SW480 (cell line): ENCODE data around the gene CACNA1I.

ENCODE experiments used
- DNase-seq: peaks from one replicate; pipeline ENCODE4 v3.0.0-alpha.2; 2016; ENCODE audit warnings: low spot score

Gene CACNA1I

GRCh38 chr22:39535831-39536449 lies 34.6 kb upstream of the CACNA1I start:
- DNase-seq: no peak

- no peak for DNase-seq
These were observed 33.8 kb upstream of the CACNA1I start for GRCh38 chr22:39536711-39537110.

DNA sequence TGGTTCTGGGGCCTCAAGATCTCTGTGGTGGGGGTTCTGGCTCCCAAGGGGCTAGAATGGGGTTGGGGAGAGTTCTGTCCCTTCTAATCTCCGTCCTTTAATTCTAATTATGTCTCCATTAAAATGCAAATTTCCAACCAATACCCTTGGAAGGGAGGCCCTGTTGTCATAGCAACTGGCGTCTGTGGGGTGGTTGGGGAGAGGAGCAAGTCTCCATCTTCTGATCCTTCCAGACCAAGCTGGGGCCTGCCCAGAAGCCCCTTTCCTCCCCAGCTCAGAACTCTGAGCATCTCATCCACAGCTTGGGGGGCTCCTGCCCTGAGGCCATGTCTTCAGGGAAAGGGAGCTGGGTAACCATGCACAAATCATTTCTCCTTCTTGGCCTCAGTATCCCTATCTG lies 32.6 kb upstream of the CACNA1I start:
- DNase-seq: no peak

GRCh38 chr22:39543095-39543494 lies 27.5 kb upstream of the CACNA1I start:
- no peak for DNase-seq

GRCh38 chr22:39545386-39546365 lies 24.9 kb upstream of the CACNA1I start:
- no peak for DNase-seq

GRCh38 chr22:39546889-39547586 lies 23.5 kb upstream of the CACNA1I start:
- no peak for DNase-seq

GRCh38 chr22:39547587-39547947 lies 23.0 kb upstream of the CACNA1I start:
- DNase-seq: no peak

- DNase-seq: no peak
These were observed 17.1 kb upstream of the CACNA1I start for GRCh38 chr22:39553429-39553828.

- no peak for DNase-seq
These were observed 16.4 kb upstream of the CACNA1I start for GRCh38 chr22:39554151-39554550.

DNA sequence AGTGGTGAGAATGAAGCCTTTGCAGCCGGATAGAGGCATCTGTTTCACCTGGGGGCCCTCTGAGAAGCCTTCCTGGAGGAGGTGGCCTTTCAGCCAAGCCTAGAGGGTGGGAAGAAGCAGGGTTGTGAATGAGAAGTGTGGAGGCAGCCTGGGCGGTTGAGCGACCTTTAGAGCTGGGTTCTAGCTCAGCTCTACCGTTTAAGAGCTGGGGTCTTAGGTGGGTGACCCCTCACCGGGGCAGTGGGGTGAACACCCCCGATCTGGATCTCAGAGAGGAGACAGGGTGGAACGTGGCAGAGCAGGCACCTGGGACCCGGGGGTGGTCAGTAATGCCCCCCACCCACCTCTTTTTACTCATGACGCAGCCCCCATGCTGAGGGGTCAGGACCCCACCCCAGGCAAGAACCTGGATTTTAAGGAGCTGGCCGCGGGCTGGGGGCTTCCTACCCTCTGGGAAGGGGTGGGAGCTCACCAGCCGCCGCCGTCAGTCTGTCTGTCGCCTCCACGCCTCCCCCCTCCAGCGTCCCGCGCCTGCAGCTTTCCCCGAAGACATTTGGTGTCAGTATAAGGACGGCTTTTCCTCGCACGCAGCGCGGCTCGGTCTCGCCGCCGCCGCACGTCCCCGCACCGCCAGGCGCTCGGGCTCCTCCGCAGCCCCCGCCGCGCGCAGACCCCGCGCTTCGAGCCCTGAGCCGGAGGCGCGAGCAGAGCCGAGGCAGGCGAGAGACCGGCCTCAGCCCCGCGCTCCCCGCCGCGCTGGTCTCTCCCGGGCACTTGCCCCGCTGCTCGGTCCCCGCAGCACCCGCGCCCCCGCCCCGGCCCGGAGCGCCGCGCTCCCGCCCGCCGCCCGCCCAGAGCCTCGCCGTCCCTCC lies 13.3 kb upstream of the CACNA1I start:
- DNase-seq: no peak

- no peak for DNase-seq
These were observed 12.3 kb upstream of the CACNA1I start for GRCh38 chr22:39558254-39558727.

- DNase-seq: no peak
These were observed 11.6 kb upstream of the CACNA1I start for GRCh38 chr22:39558950-39559349.

- no peak for DNase-seq
These were observed 11.0 kb upstream of the CACNA1I start for GRCh38 chr22:39559456-39560105.

DNA sequence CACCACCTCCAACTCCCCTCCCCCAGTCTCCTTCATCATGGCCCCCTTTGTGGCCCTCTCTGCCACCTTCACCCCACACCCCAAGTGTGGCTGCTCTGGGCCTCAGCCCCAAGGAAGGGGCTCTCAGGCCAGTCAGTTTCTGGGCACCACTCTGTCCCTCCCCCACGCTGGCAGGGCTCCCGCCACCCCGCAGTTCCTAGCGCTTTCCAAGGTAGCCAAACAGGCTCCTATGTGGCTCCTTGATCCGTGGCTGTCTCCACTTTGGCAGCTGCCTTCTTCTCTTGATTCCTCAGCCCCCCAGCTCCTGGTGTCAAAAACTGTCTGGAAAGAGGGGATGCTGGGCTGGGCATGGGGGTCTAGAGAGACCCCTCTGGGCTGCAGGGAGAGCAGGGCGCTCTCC lies 10.4 kb upstream of the CACNA1I start:
- DNase-seq: no peak

DNA sequence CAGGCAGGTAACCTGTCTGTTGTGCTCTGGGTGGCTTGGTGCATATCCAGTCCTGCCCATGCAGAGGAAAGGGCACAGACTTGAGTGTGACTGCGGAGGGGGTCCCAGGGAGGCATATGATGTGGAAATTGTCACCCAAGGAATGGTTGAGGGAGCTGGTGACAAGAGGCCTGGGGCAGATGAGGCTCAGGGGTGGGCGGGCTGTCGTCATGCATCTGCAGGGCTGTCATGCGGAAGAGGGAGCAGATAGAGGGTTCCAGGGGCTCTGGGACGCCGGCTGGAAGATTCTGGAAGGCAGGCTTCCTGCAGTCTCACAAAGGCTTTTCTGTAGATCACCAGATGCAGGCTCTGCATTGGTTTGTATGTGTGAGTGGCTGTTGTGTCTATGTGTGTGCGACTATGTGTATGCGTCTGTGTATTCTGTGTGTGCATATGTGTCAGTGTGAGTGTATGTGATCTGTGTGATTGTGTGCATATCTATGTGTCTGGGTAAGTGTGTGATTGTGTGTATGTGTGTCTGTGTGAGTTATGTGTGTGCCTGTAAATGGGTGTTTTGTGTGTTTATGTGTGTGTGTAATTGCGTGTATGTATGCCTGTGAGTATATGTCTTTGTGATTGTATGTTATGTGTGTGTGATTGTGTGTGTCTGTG lies 7.6 kb upstream of the CACNA1I start:
- no peak for DNase-seq

- DNase-seq: no peak
These were observed 6.8 kb upstream of the CACNA1I start for GRCh38 chr22:39563571-39564428.

GRCh38 chr22:39565414-39565944 lies 5.1 kb upstream of the CACNA1I start:
- no peak for DNase-seq

DNA sequence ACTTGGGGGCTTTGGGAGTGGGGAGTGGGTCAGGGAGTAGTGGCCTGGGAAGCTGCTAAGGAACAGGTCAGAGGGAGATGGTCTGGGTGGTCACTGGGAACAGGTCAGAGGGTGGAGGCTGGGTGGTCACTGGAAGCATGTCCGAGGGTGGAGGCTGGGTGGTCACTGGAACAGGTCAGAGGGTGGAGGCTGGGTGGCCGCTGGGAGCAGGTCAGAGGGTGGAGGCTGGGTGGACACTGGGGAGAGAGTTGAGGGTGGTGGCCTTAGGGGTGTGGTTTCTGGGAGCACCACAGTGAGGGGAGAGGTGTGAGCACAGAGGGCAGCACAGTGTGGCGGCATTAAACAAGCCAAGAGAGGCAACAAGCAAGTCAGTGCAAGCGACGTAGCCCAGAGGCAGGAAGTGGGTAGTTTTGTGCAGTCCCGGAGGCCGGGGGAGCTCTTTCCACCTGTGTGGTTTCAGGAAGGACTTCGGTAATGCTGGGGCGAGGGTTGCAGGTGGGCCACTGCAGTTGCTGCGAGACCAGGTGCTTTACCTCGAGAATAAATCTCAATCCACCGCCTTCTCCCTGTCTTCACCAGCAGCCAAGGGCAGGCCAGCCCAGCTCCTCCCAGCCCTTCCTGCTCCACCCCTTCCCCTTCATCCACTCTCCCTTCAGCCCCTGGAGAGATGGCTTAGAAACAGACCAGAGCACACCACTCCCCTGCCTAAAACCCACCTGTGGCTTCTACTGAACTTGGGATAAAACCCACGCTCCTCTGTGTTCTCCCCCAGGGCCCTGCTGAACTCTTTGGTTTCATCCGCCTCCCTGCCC lies 3.2 kb upstream of the CACNA1I start:
- no peak for DNase-seq
